GM19452 (cell line): Measurements from ENCODE around the gene PRR15.

Source experiments
- ATAC-seq: cut with Tn5 transposase; IDR thresholded peaks from one replicate; pipeline ENCODE4 v1.9.1; 2021; ENCODE audit not compliant: unreplicated experiment

Gene PRR15

DNA sequence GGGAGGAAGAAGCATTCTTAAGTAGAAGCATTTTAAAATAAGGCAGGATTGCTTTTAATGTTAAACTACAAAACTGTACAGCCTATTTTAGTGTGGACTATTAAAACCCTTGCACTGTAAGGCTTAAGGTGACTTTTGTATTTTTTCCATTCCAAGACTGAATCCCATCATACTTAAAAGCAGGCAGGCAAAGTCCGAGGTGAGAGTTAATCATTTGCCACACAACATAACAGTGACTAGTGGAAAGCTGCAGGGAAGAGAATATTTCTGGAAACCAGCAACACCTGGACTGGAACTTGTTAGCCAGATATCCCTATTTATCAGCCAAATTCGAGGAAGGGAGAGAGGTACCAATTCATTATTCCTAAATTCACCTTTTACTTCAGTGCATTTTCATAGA, 3.5 kb downstream of the PRR15 start:
- no peak for ATAC-seq

DNA sequence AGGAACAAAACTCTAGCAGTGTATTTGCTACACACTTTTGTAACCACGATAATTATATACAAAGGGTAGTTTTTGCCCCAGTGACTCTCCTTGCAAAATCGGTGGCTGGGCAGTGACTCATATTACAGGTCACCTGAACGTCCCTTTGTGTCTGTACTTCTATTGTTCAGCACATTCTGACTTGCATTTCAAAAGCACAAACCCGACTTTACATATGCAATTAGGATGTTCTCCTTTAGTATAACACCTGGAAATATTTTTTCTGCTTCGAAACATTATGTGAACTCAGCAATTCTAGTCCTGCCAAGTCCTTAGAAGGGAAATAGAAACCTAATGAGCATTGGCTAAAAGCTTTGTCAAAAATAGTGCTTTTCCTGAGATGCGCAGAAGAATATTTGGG, 6.0 kb downstream of the PRR15 start:
- ATAC-seq, result no peak

DNA sequence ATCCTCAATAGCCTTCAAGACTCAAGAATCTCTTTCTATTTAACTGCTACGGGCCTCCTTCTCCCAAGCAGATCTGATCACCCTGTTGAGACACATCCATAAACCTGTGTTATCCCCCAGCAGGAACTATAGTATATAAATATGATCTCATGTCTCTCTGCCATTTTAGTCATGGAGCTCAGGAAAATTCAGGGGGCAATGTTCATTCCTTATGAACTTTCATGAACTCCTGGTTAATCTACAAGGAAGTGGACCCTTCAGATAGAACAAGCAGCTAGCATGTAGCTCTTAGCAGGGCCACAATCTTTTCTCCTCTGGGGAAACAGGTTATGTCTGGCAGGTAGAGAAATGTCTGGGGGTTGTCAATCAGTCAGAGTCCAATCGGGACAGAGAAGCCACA, 8.9 kb downstream of the PRR15 start:
- no peak for ATAC-seq

DNA sequence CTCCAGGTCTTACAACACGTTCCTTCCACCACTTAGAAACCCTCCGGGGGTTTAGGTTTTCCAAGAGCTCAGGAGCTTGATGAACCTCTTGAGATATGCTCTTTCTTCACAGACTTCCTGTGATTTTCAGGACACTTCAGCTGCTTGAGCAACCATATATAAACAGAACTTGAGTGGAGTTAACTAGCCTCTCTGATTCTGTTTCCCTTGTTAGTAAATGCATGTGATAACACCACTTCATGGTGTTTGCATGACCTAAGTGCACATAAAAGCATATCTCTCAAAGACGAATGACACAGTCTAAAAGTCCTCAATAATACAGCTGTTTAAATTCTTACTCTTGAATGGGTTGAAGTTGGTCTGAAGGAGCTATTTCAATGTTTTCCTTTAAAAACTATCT, 9.9 kb downstream of the PRR15 start:
- no peak for ATAC-seq

- ATAC-seq, result no peak
Measured at GRCh38 chr7:29574659-29575058, 11.0 kb downstream of the PRR15 start.

- ATAC-seq, result no peak
Measured at GRCh38 chr7:29587195-29587808, 23.7 kb downstream of the PRR15 start.

DNA sequence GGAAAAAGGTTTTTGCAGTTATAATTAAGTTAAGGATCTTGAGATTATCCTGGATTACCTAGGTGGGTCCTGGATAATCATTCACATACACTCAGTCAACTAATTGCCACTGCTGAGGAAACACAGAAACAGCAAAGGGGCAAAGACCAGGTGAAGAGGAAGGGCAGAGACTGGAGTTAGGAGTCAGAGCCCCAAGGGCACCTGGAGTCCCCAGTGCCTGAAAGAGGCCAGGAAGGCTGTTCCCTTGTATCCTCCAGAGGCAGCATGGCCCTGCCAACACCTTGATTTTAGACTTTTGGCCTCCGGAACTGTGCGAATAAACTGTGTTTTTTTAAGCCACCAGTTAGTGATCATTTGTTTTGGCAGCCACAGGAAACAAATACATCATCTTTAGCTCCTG, 24.6 kb downstream of the PRR15 start:
- ATAC-seq, result no peak

DNA sequence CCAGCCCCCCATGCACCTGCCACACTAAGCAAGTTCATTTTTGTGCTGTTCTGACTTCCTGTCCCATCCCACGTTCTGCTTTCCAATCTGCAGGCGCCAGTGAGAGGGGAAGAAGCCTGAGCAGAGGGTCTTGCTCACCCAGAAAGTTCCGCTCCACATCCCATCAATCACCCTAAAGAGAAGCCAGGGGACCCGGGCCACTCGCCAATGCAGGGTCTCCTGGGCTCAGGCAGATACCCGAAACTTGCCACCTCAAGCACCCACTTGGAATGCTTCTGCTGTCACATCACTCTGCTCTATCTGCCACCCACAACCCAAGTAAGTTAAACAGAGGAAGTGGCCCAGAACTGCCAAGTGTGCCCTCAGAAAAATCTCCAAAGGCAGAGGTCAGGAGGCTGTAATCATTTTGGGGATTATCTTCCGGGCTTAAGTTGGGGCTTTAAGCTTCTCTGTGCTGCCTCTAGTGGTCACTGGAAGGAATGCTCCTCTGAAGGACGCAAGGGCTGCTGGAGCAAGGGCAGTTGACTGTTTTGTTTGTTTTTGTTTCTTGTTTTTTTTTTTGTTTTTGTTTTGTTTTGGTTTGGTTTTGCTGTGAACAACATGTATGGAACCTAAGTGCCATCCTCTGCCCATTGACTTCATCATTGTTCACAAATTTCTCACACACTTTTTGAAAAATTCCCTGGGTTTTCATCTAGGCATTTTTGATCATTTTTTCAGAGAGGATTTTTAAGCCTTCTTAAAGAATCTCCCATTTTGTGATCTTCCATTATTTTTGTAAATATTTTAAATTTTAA, 25.5 kb downstream of the PRR15 start:
- ATAC-seq, result peak; percentile 74

- no peak for ATAC-seq
Measured at GRCh38 chr7:29592866-29593265, 29.2 kb downstream of the PRR15 start.

DNA sequence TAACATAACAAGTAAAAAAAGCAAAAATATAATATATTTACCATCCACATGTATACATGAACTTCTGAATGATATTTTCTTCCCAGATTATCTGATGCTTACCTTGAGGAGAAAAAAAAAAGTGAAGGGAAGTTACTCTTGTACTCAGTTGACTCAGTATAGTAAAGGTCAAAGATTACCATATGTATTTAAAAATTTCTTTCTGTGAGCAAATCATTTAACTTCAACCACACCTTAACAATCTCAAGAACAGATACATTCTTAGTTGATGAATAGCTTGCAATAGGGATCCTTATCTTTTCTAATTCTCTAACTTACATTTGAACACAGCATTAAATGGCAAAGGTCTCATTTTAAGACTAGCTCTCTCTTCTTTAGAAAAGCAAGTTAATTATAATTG, 29.8 kb downstream of the PRR15 start:
- no peak for ATAC-seq

DNA sequence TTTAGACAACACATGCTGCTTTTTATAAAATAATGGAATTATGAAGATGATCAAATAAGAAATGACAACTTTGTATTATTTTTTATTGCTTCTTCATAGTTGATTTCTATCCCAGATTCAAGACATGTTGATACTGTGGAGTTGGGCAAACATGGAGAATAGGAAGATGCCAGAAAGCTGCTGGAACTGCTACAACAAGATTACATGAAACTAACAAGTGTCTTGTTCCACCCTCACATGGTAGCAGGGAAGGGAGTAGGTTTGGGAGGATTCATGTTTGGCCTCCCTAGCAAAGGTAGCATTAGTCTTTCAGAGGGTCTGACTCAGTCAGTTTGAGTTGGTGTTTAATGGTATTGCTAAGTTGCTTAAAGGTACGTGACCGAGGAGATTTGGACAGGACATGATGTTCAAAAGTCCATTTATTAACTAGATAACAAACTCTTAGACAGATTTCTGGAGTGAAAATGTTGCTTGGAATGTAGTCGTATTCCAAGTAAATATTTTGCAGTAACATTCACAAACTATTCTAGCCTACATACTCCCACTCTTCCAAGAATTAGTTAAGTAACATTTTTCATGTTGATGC, 33.1 kb downstream of the PRR15 start:
- no peak for ATAC-seq

DNA sequence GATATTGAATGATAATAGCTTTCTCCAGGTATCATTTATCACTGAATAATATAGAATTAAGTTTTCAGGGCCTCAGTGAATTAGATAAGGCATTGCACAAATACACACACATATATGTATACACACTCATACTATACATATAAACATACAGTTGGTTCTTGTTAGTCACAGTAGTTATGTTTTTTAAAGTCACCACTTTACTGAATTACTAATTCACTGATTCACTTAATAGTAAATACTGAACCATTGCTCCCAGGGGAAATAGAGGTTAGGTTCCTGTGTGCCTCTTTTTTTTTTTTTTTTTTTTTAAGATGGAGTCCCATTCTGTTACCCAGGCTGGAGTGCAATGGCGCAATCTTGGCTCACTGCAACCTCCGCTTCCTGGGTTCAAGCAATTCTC, 33.6 kb downstream of the PRR15 start:
- no peak for ATAC-seq

- no peak for ATAC-seq
Measured at GRCh38 chr7:29598137-29598536, 34.5 kb downstream of the PRR15 start.

DNA sequence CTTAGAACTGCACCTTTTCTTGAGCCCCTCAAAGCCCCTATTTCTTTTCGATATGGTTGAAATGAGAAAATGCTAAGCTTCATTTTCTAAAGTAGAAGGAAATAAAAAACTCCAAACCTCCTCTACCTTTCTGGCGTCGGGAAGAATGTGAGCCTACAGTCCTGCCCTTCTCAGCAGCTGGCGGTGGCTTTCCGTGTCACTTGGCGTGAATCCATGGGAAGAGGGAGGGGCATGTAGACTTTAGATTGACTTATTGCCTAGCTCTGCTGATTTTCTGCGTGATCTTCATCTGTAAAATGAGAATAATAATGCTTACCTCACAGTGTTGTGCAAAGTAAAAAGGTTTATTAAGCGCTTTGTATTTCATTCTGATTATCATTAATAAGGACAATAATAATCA, 35.0 kb downstream of the PRR15 start:
- ATAC-seq, result no peak

GRCh38 chr7:29599026-29599425, 35.4 kb downstream of the PRR15 start:
- ATAC-seq, result no peak

DNA sequence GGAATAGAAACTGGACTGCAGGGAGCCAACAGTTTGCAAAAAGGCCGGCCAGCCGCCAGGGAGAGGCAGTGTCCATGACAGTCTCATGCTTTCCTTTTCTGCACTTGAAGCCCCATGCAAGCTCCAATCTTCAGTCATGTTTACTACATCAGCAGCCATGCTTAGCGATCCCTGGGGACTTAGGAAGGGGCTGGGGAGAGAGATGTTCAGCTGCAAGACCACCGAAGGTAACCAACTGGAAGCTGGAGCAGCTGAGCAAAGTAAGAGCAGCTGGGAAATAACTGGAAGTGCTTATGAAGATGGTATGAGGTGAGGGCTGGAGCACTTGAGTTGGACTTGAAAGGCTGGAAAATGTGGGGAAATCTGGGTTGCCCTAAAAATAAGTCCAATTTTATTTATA, 37.0 kb downstream of the PRR15 start:
- ATAC-seq, result no peak

DNA sequence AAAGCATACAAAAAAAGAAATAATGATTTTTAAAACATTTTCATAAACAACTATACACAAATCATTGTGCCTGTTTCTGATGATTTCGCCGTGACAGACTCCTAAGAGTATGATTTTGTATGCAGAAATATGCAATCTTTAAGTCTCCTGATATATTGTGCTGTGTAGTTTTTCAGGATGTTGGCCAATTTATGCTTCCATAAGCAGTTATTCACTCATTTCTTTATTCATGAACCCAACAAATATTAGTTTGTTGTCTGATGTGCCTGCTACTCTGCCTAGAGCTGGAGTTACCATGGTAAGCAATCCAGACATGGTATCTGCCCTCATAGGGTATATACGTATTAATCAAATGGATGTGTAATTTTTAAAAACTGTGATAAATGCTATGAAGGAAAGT, 40.4 kb downstream of the PRR15 start:
- ATAC-seq, result no peak

DNA sequence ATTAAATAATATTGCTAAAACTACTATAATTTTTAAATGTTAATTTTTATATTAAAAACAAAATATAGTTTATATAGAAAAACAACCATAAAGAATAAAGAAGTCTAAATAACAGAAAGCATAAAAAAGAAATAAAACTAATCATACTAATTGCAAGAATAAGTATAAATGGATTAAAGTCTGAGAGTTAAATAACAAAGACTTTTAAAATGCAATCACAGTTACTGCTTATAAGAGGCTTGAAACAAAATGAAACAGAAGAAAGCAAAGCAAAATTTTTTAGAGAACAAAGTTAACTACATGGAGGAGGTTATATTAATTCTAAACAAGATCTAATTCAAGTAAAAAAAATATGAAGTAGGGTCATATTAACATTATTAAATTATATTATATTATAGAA, 41.1 kb downstream of the PRR15 start:
- ATAC-seq, result no peak

- no peak for ATAC-seq
Measured at GRCh38 chr7:29605671-29606070, 42.0 kb downstream of the PRR15 start.

GRCh38 chr7:29606287-29606721, 42.7 kb downstream of the PRR15 start:
- no peak for ATAC-seq

DNA sequence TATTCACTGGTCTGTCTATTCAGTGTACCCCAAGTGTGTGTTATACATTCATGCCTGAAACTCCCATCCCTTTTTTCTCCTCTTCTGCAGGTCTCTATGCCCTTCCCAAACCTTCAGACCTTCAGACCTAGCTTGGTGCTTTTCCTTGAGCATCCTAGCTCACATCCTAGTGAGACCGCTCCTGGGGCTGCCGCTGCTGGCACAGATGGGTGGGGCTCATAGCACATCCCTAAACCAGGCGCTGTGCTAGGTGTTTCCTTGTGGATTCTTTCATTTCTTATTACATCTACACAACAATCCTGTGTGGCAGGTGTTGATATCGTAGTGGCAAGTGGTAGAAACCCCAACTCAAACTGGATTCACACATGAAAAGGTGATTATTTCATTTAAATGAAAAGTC, 43.2 kb downstream of the PRR15 start:
- ATAC-seq, result no peak

GRCh38 chr7:29607259-29607658, 43.6 kb downstream of the PRR15 start:
- no peak for ATAC-seq
